HL-60 (cell line): ENCODE results near the gene CDK17.

ENCODE experiments used
- GABPA ChIP-seq: IDR thresholded peaks from 2 replicates; pipeline ENCODE4 v1.6.1; 2012; ENCODE audit warnings: low read depth
- POLR2AphosphoS5 ChIP-seq: IDR thresholded peaks from 2 replicates; pipeline ENCODE4 v1.6.1; 2012; ENCODE audit warnings: low read depth
- REST ChIP-seq: IDR thresholded peaks from 2 replicates; pipeline ENCODE4 v1.6.1; 2012; ENCODE audit warnings: low read depth; ENCODE audit not compliant: insufficient replicate concordance
- SPI1 ChIP-seq: IDR thresholded peaks from 2 replicates; pipeline ENCODE4 v1.6.1; 2012; ENCODE audit warnings: low read depth, mild to moderate bottlenecking, borderline replicate concordance
- TF ChIP-seq, protein P1 (sequence below): IDR thresholded peaks from one replicate; pipeline ENCODE4 v1.5.1; 2011; ENCODE audit warnings: low read length, control low read depth, inconsistent platforms; ENCODE audit not compliant: insufficient read depth

DNA sequence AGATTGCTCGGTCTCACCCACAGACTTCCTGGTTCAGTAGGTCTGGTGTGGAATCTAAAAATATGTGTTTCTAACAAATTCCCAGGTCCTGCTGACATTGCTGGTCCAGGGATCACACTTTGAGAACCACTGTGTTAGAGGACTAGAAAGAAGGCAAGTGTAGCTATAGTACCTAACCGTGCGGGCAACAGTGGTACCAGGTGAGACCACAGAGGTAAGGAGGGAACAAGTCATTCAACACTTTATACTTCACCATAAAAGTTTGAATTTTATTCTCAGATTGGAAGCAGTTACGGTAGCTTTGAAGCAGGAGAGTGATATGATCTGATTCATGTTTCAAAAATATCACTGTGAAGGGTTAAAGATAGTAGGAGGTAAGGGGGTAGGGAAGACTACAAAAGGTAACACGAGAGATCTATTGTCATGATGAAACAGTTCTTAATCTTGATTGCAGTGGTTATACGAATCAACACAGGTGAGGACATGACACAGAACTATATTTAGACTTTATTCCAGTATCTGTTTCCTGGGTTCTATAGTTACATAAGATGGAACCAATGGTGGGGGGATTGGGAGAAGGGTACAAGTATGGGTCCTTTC lies 73.5 kb downstream of the CDK17 start:
- TF ChIP-seq, protein P1, sequence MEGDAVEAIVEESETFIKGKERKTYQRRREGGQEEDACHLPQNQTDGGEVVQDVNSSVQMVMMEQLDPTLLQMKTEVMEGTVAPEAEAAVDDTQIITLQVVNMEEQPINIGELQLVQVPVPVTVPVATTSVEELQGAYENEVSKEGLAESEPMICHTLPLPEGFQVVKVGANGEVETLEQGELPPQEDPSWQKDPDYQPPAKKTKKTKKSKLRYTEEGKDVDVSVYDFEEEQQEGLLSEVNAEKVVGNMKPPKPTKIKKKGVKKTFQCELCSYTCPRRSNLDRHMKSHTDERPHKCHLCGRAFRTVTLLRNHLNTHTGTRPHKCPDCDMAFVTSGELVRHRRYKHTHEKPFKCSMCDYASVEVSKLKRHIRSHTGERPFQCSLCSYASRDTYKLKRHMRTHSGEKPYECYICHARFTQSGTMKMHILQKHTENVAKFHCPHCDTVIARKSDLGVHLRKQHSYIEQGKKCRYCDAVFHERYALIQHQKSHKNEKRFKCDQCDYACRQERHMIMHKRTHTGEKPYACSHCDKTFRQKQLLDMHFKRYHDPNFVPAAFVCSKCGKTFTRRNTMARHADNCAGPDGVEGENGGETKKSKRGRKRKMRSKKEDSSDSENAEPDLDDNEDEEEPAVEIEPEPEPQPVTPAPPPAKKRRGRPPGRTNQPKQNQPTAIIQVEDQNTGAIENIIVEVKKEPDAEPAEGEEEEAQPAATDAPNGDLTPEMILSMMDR = no peak
- no peak for TF ChIP-seq POLR2AphosphoS5
- no peak for TF ChIP-seq SPI1
- TF ChIP-seq REST = no peak
- no peak for TF ChIP-seq GABPA
